ENCODE results near the gene TGM1. TPM values are rescaled to one million over a fixed set of nuclear protein-coding genes. Genes with fewer than 3 reads are reported as not detected.

Gene TGM1
- total RNA-seq, 1 donor from 2014 or later: 1,652 TPM

DNA sequence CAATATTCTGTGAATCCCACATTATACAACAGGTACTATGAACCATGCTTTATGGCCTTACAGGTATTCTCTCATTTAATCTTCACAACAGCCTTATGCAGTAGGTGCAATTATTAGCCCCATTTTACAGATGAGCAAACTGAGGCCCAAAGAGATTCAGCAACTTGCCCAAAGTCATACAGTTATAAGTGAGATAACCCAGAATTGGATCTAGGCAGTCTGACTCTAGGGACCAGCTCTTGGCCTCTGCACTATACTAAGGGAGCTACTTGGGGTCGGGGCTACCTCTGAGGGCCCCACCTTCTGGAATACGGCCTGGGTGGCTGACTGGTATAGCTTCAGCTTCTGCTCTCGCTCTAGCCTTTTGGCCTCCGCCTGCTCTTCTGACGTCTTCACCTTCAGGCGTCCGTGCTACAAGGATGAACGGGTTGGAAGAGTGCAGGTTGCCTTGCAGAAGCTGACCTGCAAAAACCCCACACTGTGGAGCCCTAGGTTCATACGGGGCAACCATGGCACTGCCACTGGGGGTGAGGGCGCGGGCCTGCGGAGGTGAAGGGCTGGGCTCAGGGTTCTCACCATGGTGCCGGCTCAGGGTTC lies 7.7 kb upstream of the TGM1 start:
- no peak for ATAC-seq

DNA sequence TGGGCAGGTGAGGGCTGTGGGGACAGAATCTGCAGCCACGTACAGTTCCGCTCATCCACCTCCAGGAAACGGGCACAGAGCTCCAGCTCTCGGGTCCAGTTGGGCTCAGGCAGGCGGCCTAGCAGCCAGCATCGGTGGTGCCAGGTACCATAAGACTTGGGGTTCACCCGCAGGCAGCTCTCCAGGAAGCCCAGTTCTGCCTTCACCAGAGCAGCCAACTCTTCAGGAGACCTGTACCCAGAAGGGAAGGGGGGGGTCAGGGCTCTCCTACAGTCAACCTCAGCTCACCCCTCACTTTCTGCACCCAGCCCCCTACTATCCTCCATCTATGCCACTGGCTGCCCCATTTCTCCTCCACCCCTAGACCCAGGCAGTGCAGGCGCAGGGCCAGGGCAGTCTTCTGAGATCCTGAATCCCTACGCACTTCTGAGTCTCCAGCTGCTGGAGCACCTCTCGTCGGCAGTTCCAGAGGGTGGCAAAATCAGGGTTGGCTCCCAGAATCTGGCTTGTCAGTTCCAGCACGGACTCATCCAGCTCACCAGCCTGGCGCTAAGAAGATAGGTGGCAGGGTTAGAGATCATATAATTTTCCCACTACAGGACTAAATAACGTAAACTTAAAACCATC lies 7.0 kb upstream of the TGM1 start:
- ATAC-seq: no peak

DNA sequence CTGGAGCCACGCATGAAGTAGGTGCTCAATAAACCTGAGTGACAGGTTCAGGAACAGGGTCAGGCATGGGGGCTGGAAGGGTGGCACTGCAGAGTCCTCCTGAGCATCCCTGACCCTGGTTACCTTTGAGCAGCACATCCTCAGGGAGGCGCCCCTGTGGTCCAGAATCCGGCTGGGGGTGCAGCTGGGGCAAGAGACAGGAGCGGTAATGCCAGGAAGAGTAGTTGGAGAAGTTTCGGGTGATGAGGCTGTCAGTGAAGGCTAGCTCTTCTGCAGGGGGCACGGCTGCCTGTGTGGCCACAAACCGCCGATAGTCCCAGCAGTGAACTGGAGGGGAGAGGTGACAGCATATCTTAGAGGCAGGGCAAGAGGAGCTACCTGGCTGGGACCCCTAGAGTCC lies 6.4 kb upstream of the TGM1 start:
- no peak for ATAC-seq

DNA sequence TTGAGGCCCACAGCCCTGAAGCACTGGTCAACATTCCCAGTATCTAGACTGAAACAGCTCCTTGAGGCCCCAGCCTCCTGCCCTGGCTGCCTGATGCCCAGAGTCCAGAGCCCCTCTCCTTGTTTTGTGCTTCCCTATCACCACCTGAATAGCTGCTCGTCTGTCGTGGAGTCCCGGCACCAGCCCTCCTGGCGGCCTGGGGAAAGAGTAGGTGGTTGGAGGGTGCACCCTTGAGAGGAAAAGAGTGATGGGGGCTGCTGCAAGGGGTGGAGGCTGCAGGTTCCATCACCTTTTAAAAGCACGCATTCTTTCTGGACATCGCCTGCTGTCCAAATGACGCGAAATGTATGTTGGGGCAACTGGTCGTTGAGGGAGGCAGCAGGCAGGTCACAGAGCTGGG lies 5.2 kb upstream of the TGM1 start:
- no peak for ATAC-seq

DNA sequence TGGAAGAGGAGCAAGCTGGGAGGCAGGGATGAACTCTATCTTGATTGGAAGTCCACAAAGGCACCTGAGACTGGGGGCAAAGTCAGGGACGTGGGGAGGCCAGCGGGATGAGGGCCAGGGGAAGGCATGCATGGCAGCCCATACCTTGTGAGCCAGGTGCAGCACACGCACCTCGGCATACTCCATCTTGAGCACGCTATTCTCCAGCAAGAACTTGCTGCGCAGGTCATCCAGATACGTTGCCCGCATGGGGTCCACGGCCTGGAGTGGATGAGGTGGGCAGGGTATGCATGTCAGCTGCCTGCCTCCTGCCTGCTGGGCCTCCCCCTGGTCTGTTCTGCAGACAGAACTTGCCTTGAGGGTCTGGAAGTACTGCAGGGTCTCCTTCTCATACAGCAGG lies 4.5 kb upstream of the TGM1 start:
- ATAC-seq: no peak

DNA sequence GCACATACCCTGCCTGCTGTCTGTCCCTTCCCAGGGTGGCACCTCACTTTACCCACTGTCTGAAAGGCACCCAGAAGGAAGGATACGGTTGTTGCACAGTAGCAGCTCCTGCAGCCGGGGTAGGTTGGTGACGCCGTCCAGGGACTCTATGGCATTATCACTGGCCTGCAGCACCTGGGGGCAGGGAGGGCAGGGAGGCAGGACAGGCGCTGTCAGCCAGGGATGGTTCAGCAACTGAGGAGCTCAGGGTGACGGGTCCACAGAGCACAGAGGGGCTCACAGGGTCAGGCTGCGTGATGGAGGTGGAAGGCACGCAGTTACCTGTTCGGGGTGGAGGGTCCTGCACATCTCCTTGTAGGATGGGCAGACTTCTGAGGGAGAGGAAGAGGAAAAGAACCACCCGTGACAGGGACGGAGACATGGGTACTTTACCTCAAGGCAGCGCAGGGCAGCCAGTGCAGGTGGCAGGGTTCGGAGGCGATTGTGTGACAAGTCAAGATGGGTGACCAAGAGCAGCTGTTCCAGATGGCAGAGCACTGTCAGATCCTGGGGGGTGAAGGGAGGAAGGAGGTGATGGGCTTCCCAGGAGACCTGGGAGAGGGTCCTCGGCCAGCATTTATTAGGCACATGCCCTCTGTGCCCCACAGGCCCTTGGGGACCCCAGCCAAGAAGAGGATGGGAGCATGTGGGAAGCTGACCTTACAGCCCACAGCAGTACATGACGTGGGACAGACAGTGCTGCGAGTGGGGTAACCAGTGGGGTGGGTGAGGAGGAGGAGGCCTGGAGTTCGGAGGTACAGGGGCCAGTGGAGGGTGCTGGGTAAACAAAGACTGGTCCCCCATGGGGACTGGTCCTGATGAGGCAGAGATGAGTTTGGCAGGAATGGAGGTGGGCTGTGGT lies 3.6 kb upstream of the TGM1 start:
- no peak for ATAC-seq

DNA sequence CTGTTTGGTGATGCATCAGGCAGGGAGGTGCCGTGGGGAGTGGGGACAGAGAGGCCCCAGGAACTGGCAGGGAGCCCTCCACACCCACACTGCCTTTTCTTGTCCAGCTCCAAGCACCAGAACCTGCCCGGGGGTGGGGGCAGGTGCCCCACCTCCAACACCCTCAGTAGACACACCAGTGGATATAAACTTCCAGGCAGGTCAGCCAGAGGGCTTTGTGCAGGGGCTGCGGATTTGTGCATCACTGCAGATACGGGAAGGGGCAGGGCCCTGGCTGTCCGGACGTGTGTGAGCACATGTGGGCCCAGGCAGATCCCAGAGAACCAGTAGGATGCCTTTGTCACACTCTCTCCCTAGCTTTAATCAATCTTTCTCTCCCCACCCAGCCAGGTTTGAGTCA lies 1.3 kb upstream of the TGM1 start:
- peak; percentile 77 for ATAC-seq

DNA sequence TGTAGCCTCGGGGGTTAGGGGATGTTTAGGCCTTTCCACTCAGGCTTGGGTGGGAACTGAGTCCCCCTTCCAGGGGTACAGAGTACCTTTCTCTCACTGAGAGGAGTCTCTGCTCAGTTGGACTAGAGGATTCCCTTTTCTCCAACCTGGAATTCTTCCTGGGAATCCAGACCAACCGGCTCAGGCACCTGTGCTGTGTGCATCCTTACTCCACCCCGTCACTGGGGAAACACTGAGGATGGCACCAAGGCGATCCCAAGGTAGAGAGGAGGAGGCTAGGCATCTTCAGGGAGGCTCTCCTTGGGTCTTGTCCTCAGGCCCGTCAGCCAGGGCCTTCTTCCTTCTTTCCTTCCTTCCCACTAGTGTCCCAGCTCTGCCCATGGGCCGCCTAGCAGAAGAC lies 871 bp upstream of the TGM1 start:
- ATAC-seq: peak; percentile 25

DNA sequence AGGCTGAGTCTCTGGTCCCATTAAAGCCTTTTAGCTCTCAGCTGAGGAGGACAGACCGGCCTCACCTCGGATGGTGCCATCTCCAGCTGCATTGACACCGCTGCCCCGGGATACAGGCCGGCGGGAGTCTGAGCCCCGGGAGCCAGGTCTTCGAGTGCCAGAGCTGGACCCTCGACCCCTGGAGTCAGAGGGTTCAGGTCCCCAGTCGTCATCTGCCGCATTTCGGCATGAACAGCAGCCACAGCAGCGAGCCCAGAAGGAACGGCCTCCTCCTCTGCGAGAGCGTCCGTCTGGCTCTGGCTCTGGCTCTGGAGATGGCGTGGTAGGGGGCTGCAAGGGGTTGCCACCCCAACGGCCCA lies 1.0 kb downstream of the TGM1 start:
- no peak for ATAC-seq

DNA sequence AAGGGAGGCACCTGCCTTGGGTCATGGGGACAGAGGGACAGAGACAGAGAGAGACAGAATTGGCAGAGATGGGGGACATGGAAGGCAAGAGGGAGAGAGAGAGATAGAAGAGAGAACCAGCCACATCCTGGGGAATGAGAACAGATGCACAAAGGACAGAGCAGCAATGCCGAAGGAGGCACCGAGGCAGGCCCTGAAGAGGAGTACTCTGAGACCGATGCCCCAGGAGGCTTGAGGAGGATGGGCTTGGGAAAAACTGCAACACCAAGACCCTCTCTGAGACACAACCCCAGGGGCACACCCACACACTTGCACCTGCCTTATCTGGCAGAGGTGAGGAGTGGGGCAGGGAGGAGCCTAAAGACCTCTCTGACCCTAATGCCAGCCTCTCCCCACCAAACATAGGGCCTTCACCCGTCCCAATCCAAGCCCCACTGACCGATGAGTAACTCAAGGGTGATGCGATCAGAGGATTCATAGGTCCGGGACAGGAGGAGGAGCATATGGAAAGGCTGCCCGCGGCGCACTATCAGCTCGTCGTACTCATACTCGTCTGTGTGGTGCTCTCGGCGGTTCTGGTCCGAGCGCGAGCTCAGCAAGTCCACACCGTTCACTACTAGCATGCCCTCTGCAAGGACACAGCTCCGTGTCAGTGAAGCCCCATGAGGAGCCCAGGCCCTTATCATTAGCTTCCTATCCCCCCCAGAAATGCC lies 1.6 kb downstream of the TGM1 start:
- no peak for ATAC-seq

DNA sequence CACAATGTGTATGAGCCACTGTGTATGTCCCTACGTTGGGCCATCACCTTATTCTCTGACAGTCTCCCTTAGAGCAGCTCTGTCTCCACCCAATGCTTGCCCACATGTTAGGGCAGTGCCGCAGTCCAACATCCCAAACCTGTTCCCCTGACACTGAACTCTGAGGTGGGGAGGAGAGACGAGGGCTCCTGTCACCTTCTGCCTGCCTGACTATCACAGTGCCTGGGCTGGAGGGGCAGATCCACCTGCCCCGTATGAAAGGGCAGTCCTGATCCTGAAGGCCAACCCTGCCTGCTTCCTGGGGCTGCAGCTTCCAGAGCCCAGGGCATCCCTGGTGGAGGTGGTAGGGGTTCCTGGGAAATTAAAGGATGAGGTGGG lies 2.2 kb downstream of the TGM1 start:
- ATAC-seq: no peak

DNA sequence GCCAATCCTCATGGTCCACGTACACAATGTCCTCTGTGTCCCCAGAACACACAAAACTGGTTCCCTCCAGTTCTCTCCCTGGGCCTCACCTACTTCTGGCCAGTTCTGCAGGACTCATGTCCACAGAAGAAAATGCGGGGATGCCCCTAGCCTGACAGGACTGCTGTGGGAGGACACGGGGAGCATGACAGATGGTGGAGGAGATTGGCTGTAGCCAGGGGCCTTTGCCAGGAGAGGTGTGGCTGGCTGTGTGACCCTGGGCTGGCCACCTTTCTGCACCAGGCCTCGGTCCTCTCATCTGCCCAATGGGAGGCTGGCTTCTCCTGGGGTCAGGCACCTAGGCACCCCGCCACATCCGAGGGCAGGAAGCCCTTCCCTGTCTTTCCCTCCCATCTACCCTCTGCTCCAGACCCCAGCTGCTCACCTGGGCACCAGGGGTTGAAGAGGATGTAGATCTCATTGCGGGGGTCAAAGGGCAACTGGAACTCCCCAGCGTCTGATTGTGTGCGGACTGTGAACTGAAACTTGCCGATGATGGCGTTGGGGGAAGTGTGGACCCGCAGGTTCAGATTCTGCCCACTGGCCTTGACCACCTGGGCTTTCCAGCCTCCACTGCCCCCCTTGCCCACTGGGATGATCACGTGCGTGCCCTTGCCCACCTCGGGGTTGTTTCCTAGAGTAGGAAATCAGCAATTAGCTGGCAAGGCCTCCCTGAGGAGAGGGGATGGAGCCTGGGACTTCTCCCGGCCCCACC lies 2.8 kb downstream of the TGM1 start:
- no peak for ATAC-seq

DNA sequence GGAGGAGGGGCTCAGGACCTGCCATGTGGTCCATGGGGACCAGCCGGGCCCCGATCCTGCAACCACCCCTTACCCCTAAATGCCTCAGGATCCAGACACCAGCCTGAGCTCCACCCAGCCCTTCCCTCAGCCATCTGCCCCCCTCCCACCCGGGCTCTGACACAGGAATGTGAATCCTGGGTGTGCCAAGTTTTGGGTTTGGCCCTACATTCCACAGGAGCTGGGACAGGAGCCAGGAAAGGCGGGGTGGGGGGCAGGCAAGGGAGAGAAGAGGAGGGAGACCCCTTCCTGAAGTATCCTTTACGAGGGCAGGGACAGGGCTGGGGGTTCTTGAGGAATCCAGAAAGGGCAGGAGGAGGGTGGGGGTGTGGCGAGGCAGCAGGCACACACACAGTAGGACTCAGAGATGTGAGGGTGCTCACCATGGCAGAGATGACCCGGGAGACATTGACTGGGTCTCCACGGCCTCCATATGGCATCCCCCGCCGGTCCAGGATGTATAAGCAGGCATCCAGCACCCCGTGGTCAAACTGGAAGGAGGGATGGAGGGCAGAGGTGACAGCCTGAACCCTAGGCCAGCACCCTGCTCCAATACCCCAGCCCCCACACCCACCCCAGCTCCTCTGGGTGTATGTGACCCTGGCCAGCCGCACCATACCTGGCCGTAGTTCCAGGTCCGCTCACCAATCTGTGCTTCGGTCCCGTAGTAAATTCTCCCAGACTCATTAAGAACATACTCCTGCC lies 3.5 kb downstream of the TGM1 start:
- peak; percentile 14 for ATAC-seq

DNA sequence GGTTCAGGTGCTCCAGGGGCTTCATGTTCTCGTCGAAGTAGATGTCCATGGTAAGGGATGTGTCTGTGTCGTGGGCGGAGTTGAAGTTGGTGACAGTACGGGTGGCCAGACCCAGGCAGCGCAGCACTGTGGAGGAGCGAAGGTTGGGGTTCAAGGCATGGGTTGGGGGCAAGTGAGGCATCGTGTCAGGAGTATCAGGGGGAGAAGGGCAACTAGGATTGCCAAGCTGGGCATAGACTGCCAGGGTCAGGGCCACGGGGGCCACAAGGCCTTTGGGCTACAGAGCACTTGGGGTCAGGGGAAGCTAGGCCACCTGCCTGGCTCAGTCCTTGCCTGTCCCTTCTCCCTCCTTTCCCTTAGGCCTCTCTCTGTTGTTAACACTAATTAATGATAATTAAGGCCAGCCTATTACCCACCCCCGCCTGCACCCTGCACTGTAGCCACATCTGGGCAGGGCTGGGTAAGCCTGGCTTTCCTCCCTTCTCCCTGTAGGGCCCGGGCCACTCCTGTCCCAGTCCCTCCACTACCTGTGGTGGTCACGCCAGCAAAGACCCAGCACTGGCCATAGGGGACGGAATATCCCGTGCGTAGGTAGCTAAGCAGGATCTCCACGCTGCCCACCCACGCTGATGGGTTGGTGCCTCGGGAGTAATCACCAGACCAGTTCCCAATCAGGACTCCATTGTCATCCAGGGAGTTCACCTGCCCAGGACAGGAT lies 4.3 kb downstream of the TGM1 start:
- ATAC-seq: no peak

DNA sequence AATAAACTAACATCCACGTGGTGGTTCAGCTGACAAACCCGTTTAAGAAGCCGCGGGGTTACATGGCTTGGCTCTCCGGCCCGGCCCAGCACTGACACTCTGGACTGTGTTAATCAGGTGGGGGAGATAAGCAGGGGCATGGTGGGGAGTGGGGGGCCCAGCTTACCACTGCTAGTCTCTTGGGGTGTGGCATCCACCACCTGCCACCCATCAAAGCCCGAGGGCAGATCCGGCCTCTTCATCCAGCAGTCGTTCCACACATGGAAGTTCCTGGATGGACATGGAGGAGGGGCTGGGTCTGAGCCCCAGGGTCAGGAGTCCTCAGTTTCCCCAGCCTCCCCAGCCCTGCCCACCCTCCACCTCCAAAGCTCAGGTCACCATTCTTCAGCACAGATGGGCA lies 4.9 kb downstream of the TGM1 start:
- no peak for ATAC-seq

DNA sequence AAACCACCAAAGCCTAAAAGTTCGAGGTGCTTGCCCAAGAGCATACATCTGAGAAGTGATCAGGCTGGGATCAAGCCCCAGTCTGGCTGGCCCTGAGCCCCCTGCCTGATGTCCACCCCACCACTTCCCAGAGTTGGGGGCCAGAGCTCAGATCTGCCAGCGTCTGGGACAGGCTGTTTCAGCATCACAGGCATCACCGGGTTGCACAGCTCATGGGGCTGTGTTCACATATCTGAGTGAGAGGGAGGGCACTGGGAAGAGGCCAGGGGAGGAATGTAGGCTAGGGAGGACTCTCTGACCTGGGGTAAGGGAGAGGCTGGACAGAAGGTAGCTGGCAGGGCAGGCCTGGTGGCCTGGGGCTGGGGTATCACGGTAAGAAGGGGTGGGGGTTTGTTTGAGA lies 6.0 kb downstream of the TGM1 start:
- no peak for ATAC-seq

DNA sequence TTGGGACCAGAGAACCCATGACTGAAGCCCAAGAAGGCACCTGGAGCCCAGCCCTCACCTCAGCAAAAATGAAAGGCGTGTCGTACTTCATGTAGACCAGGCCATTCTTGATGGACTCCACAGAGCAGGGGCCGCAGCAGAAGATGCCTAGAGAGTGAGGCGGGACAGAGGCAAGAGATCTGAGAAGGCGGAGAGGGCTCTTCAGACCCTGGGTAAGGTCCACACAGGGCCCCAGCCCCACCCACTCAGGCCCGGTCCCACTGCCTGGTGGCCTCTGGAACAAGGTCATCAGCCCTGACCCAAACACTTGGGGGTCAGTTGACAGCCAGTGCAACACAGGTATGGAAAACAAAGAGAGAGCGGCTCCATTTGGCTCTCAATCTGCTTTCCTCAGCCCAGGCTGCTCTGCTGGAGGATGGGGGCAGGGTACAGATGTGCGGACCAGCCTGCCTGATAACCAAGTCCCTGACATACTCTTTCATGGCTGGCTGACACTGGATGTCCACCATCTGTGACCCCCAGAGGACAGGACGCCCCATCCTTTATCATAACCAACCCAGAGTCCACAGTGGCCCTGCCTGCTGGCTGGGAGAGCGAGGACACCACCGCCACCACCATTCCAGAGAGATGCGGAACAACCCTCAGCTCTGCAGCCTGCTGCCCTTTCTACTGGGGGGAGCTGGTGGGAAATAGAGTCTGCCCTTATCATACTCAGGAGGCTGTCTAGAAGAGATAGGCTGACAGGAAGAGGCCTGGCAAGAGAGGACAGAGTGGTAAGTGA lies 6.9 kb downstream of the TGM1 start:
- ATAC-seq: no peak

DNA sequence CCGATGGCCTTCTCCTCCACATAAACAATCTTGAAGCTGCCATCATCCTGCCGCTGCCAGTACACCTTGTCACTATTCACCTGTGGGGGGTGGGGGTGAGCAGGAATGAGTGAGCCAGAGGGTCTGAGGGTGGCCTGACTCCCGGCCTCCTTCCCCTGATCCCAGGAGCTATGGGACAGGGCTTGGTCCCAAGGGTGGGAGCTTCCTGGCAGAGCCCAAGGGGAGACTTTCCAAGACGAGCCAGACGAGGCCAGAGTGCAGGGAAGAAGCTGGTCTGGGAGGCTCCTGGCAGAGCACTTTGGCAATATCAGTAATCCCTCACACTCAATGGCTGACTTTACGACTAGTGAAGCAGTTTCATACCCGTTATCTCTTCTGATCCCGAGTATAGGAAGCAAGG lies 7.5 kb downstream of the TGM1 start:
- no peak for ATAC-seq

DNA sequence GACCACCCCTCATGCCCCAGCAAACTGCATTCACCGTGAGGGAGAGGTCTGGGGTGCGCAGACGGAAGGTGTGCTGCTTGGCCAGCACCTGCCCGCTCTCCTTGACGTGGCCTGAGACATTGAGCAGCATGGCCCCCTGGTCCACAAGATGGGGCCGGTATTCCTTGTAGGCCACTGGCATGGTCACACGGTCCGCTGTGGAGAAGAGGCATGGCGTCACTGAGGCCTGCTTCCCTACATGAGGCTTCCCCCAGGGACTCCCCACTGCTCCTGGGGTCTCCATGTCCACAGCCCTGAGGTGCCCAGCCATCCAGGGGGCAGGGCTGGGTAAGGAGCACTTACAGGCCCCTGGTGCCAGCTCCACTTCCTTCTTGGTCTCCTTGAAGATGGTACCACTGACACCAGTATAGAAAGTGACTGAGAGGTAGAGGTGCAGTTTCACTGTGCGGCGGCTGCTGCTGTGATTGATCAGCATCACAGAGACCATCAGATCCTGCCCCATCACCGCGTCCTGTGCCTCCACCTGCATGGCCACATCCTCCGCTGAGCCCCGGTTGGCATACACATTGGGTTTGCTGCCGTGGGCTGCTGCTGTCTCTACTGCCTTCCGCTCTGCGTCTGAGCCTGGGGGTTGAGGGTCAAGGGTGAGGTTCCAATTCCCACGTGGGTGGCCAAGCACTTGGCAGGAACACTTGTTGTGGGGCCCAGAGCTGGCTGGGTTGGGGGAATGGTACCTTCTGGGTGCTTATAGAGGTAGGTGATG lies 8.2 kb downstream of the TGM1 start:
- ATAC-seq: no peak

DNA sequence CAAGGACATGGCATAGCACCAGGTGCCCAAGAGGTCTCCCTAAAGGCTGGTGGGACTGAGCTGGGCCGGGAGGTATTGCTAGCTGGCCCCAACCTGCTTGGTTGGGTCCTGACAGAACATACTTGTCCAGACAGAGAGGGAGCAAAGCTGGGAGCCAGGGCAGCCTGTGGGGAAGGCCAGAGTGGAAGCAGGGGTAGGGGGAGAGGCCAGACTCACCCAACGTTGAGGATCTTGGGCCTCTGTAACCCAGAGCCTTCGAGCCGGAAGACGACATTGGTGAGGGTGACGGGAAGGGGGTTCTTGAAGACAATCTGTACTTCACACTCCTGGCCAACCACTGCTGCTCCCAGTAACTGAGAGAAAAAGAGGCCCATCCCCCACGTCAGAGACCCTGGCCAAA lies 9.0 kb downstream of the TGM1 start:
- ATAC-seq: no peak

All from esophagus mucosa (tissue), 1 donor.